ENCODE data around the gene BNIP3. TPM values are rescaled to one million over a fixed set of nuclear protein-coding genes. Genes with fewer than 3 reads are reported as not detected.
"Not testable (repeated sequence)": the region's sequence is repeated elsewhere in the genome, so short reads cannot be mapped to it uniquely, and the experiment has no call there.

The BNIP3 gene
- total RNA-seq, 1 experiment from 2014 or later = 57.1 TPM

GRCh38 chr10:131991726-131992125, 10.0 kb upstream of the BNIP3 start:
- Histone ChIP-seq H4K20me1 (ENCODE audit: control insufficient read depth, insufficient read depth, insufficient read length) (no peaks in the 10 kb centered on the region), H3K23me2 (ENCODE audit: insufficient read length, low read depth, low read length, poor library complexity, severe bottlenecking) (no peaks in the 10 kb centered on the region), H3K79me1 (ENCODE audit: insufficient read depth, low read depth, low read length, poor library complexity, severe bottlenecking) (no peaks in the 10 kb centered on the region), H3K14ac (ENCODE audit: insufficient read depth, low read length) (no peak overlapping the region), H4K8ac (replicated peaks; ENCODE audit: insufficient read length, low read depth, low read length) (no peak overlapping the region), H2BK5ac (ENCODE audit: insufficient read length, low read length) (no peak overlapping the region), H4K91ac (ENCODE audit: insufficient read length, low read depth, low read length) (no peak overlapping the region), H3K9ac (ENCODE audit: extremely low read depth, insufficient read length, low read length) (no peak overlapping the region), H2BK120ac (ENCODE audit: low read depth, low read length, poor library complexity, severe bottlenecking) (no peak overlapping the region), H3K4ac (ENCODE audit: low read depth, low read length) (no peak overlapping the region), H3K4me2 (ENCODE audit: insufficient read depth, insufficient read length, low read length) (no peak overlapping the region), H2BK15ac (ENCODE audit: low read depth, low read length) (no peak overlapping the region), H3K23ac (ENCODE audit: insufficient read length, low read depth, low read length) (no peak overlapping the region), H3K56ac (ENCODE audit: insufficient read length, low read depth, low read length) (no peak overlapping the region), H2AK5ac (ENCODE audit: insufficient read length, low read length) (no peak overlapping the region), H3K79me2 (ENCODE audit: insufficient read depth, low read length) (no peaks in the 10 kb centered on the region), H2AFZ (ENCODE audit: low read length) (no peak overlapping the region), H3K4me1 (ENCODE audit: insufficient read depth, low read length) (no peaks in the 10 kb centered on the region; the same call in 1 of the 2 replicates), H3K27ac (ENCODE audit: insufficient read length, low read depth, low read length) (no peak overlapping the region), H2BK20ac (ENCODE audit: low read depth, low read length, poor library complexity, severe bottlenecking) (no peak overlapping the region), H2BK12ac (ENCODE audit: insufficient read length, low read depth, low read length) (no peak overlapping the region), H3K9me3 (ENCODE audit: control insufficient read depth, low read depth, low read length) (no peaks in the 10 kb centered on the region), H3K18ac (ENCODE audit: insufficient read length, low read depth, low read length) (no peak overlapping the region), H4K5ac (ENCODE audit: insufficient read length, low read depth, low read length) (no peak overlapping the region), H3T11ph (ENCODE audit: low read length) (no peak overlapping the region), H3K27me3 (ENCODE audit: insufficient read depth, low read length) (no peaks in the 10 kb centered on the region)
- no peak overlapping the region for H3K4me3 Mint-ChIP-seq
- peaks cover 8 to 13% of the 10 kb centered on the region in 2 experiments for H3K9me3 Mint-ChIP-seq
- peaks cover 8% of the 10 kb centered on the region for H3K27me3 Mint-ChIP-seq (ENCODE audit: low read depth)
- no CpG with 5 or more reads among the region's 3 CpGs for WGBS (ENCODE audit: extremely low coverage, insufficient read length, low lambda C conversion rate)
- no peak for DNase-seq
- no peak for TF ChIP-seq CTCF (conservative IDR thresholded peaks at IDR 0.05)
- no peak overlapping the region; a peak in 1 of 7 replicates for H3K27ac Mint-ChIP-seq
- H3K36me3 Mint-ChIP-seq (ENCODE audit: insufficient read depth in 1 of 3, low read depth in 3 of 3) = peaks cover 5 to 10% (median 7%) of the 10 kb centered on the region in 3 experiments; a peak in 6 of 7 replicates
- H3K4me1 Mint-ChIP-seq = peaks cover 11 to 12% of the 10 kb centered on the region in 2 experiments

GRCh38 chr10:131987786-131988185, 6.1 kb upstream of the BNIP3 start:
- H3K4me3 Mint-ChIP-seq; H2AFZ ChIP-seq (ENCODE audit: low read length): not testable (repeated sequence)

More at GRCh38 chr10:131987786-131988185, 6.1 kb upstream of the BNIP3 start:
- H3K79me2 ChIP-seq (ENCODE audit: insufficient read depth, low read length); H2BK120ac ChIP-seq (ENCODE audit: low read depth, low read length, poor library complexity, severe bottlenecking); H3K4me2 ChIP-seq (ENCODE audit: insufficient read depth, insufficient read length, low read length); H3K79me1 ChIP-seq (ENCODE audit: insufficient read depth, low read depth, low read length, poor library complexity, severe bottlenecking); H3K27me3 ChIP-seq (ENCODE audit: insufficient read depth, low read length); H2BK5ac ChIP-seq (ENCODE audit: insufficient read length, low read length); H4K91ac ChIP-seq (ENCODE audit: insufficient read length, low read depth, low read length); H3K14ac ChIP-seq (ENCODE audit: insufficient read depth, low read length); H3K27ac ChIP-seq (ENCODE audit: insufficient read length, low read depth, low read length); H4K5ac ChIP-seq (ENCODE audit: insufficient read length, low read depth, low read length); H4K20me1 ChIP-seq (ENCODE audit: control insufficient read depth, insufficient read depth, insufficient read length); H3K9me3 ChIP-seq (ENCODE audit: control insufficient read depth, low read depth, low read length); H2BK20ac ChIP-seq (ENCODE audit: low read depth, low read length, poor library complexity, severe bottlenecking); H3K27ac Mint-ChIP-seq; H2BK15ac ChIP-seq (ENCODE audit: low read depth, low read length); H4K8ac ChIP-seq (replicated peaks; ENCODE audit: insufficient read length, low read depth, low read length); H3K18ac ChIP-seq (ENCODE audit: insufficient read length, low read depth, low read length); H3K23me2 ChIP-seq (ENCODE audit: insufficient read length, low read depth, low read length, poor library complexity, severe bottlenecking); H3T11ph ChIP-seq (ENCODE audit: low read length); H3K4ac ChIP-seq (ENCODE audit: low read depth, low read length); H3K23ac ChIP-seq (ENCODE audit: insufficient read length, low read depth, low read length); H2BK12ac ChIP-seq (ENCODE audit: insufficient read length, low read depth, low read length); H2AK5ac ChIP-seq (ENCODE audit: insufficient read length, low read length); H3K56ac ChIP-seq (ENCODE audit: insufficient read length, low read depth, low read length); DNase-seq; H3K9ac ChIP-seq (ENCODE audit: extremely low read depth, insufficient read length, low read length); H3K4me1 ChIP-seq (ENCODE audit: insufficient read depth, low read length); H3K4me1 Mint-ChIP-seq: not testable (repeated sequence)
- Mint-ChIP-seq H3K36me3 (ENCODE audit: insufficient read depth in 1 of 3, low read depth in 3 of 3) (peaks cover 9 to 31% (median 15%) of the 10 kb centered on the region in 3 experiments), H3K27me3 (ENCODE audit: low read depth) (peaks cover 43% of the 10 kb centered on the region), H3K9me3 (peaks cover 26 to 38% of the 10 kb centered on the region in 2 experiments)
- WGBS (ENCODE audit: extremely low coverage, insufficient read length, low lambda C conversion rate) = no CpG with 5 or more reads among the region's 3 CpGs
